HCT116 (cell line): Measurements from ENCODE around the gene ITPK1. TPM values are rescaled to one million over a fixed set of nuclear protein-coding genes. Genes with fewer than 3 reads are reported as not detected.

ENCODE experiments used
- ATAC-seq: fragments of 200-7000 bp; cut with Tn5 transposase; 2 replicates; pipeline ENCODE4 v1.9.1; 2020; ENCODE audit warnings: mild to moderate bottlenecking, moderate library complexity
- BruUV-seq: library from RNA; stranded (reverse); fragments of 400-500 nt; replicated peaks from 2 replicates; lab custom pipeline; 2021; lab: Mats Ljungman, UMichigan
- CTCF ChIA-PET: fragments of 300-600 bp; sonication (Branson Sonifier 250); formaldehyde crosslinking; loops from one replicate; lab custom pipeline; 2021; ENCODE audit warnings: antibody characterized with exemption; lab: Charles Lee
- POLR2A ChIA-PET: fragments of 300-600, 350-600 bp; sonication (Branson Sonifier 250); formaldehyde crosslinking; loops from one replicate; lab custom pipeline; 2021; ENCODE audit warnings: antibody characterized with exemption; lab: Charles Lee
- RAD21 ChIA-PET, 2 experiments: fragments of 300-600 bp; sonication (Branson Sonifier 250); formaldehyde crosslinking; loops; one replicate each; lab custom pipeline; 2023; ENCODE audit warnings: low total read pairs in 2 of 2; ENCODE audit not compliant: uncharacterized antibody in 2 of 2, unreplicated experiment in 2 of 2, low non-redundant PET in 1 of 2; lab: Charles Lee
- DNase-seq: peaks from one replicate; pipeline ENCODE4 v3.0.0-alpha.2; 2010; ENCODE audit warnings: low read depth, low spot score
- H2AFZ ChIP-seq: fragments of 200-600 bp; shearing (Covaris generic), sonication (generic); 2 replicates; pipeline ENCODE4 v1.6.1; 2017; ENCODE audit warnings: low read depth, mixed run types, mixed read lengths, antibody characterized with exemption, low read length; ENCODE audit not compliant: poor library complexity, severe bottlenecking
- H3K27ac ChIP-seq: 2 replicates; pipeline ENCODE4 v1.5.1; 2012; ENCODE audit warnings: low read depth, low read length
- H3K27me3 ChIP-seq: fragments of 200-600 bp; sonication (generic); 2 replicates; pipeline ENCODE4 v1.6.1; 2016; ENCODE audit warnings: mixed run types, low read length, mixed read lengths; ENCODE audit not compliant: insufficient read depth
- H3K36me3 ChIP-seq, 2 experiments: fragments of 200-500 bp in 1 of 2; fragments of 200-600 bp in 1 of 2; sonication (Bioruptor generic) in 1 of 2; sonication (generic) in 1 of 2; 2 replicates each; pipeline versions ENCODE4 v1.5.1 to v1.6.1; 2014 to 2016; ENCODE audit warnings: low read length in 2 of 2, inconsistent platforms in 1 of 2, mixed read lengths in 1 of 2, mixed run types in 1 of 2; ENCODE audit not compliant: insufficient read depth in 2 of 2, control insufficient read depth in 1 of 2
- H3K4me1 ChIP-seq, 2 experiments: fragments of 200-600 bp in 1 of 2; sonication (generic) in 1 of 2; 2 replicates each; pipeline versions ENCODE4 v1.5.1 to v1.6.1; 2012 to 2017; ENCODE audit warnings: low read length in 2 of 2, inconsistent platforms in 1 of 2, mild to moderate bottlenecking in 1 of 2, mixed read lengths in 1 of 2, mixed run types in 1 of 2, moderate library complexity in 1 of 2; ENCODE audit not compliant: insufficient read depth in 2 of 2, control insufficient read depth in 1 of 2
- H3K4me2 ChIP-seq: fragments of 200-600 bp; sonication (generic); 2 replicates; pipeline ENCODE4 v1.6.1; 2017; ENCODE audit warnings: mixed run types, low read length, mixed read lengths
- H3K4me3 ChIP-seq, 2 experiments: fragments of 200-600 bp in 1 of 2; sonication (generic) in 1 of 2; replicated peaks in 1 of 2; 2 replicates each; pipeline ENCODE4 v1.5.1; 2011 to 2016; ENCODE audit warnings: low read length in 2 of 2, control low read depth in 1 of 2, low read depth in 1 of 2, mild to moderate bottlenecking in 1 of 2, mixed read lengths in 1 of 2, mixed run types in 1 of 2
- H3K79me2 ChIP-seq: fragments of 200-600 bp; sonication (generic); 2 replicates; pipeline ENCODE4 v1.6.1; 2017; ENCODE audit warnings: mild to moderate bottlenecking, mixed run types, low read length, moderate library complexity, mixed read lengths; ENCODE audit not compliant: insufficient read depth
- H3K9ac ChIP-seq: fragments of 200-600 bp; sonication (generic); 2 replicates; pipeline ENCODE4 v1.6.1; 2016; ENCODE audit warnings: low read length, mixed read lengths
- H3K9me2 ChIP-seq: fragments of 200-600 bp; sonication (generic), shearing (Covaris generic); 2 replicates; pipeline ENCODE4 v1.6.1; 2017; ENCODE audit warnings: mixed run types, mild to moderate bottlenecking, moderate library complexity; ENCODE audit not compliant: insufficient read depth
- H3K9me3 ChIP-seq, 2 experiments: fragments of 200-500 bp in 1 of 2; fragments of 200-600 bp in 1 of 2; sonication (Bioruptor generic) in 1 of 2; sonication (generic) in 1 of 2; 2 replicates each; pipeline ENCODE4 v1.6.1; 2014 to 2017; ENCODE audit warnings: low read length in 2 of 2, mixed read lengths in 2 of 2, inconsistent platforms in 1 of 2, low read depth in 1 of 2, mild to moderate bottlenecking in 1 of 2, mixed run types in 1 of 2, moderate library complexity in 1 of 2; ENCODE audit not compliant: control insufficient read depth in 1 of 2, insufficient read depth in 1 of 2
- H4K20me1 ChIP-seq: fragments of 200-600 bp; sonication (generic), shearing (Covaris generic); 2 replicates; pipeline ENCODE4 v1.6.1; 2017; ENCODE audit warnings: mixed run types, mild to moderate bottlenecking, moderate library complexity; ENCODE audit not compliant: insufficient read depth
- CBX3 ChIP-seq: IDR thresholded peaks from 2 replicates; pipeline ENCODE4 v1.6.1; 2012; ENCODE audit warnings: low read depth
- CEBPB ChIP-seq: IDR thresholded peaks from 2 replicates; pipeline ENCODE4 v1.6.1; 2012; ENCODE audit warnings: low read depth
- EGR1 ChIP-seq: IDR thresholded peaks from 2 replicates; pipeline ENCODE4 v1.6.1; 2012; ENCODE audit warnings: low read depth
- JUND ChIP-seq: IDR thresholded peaks from 2 replicates; pipeline ENCODE4 v1.6.1; 2012
- POLR2A ChIP-seq: IDR thresholded peaks from 2 replicates; pipeline ENCODE4 v1.7.0; 2011; ENCODE audit warnings: borderline replicate concordance; ENCODE audit not compliant: insufficient read depth, insufficient read length; ENCODE audit errors: extremely low read depth
- SIN3A ChIP-seq: IDR thresholded peaks from 2 replicates; pipeline ENCODE4 v1.6.1; 2012; ENCODE audit warnings: low read depth
- TCF7L2 ChIP-seq: IDR thresholded peaks from 2 replicates; pipeline ENCODE4 v1.7.0; 2011; ENCODE audit warnings: borderline replicate concordance, inconsistent platforms; ENCODE audit not compliant: insufficient read depth, insufficient read length; ENCODE audit errors: extremely low read depth
- YY1 ChIP-seq: IDR thresholded peaks from 2 replicates; pipeline ENCODE4 v1.6.1; 2011; ENCODE audit warnings: low read length, low read depth, moderate library complexity, mild to moderate bottlenecking; ENCODE audit not compliant: insufficient replicate concordance; ENCODE audit errors: extremely low read depth
- ZFX ChIP-seq: fragments of 450-650 bp; IDR thresholded peaks from 2 replicates; pipeline ENCODE4 v1.6.1; 2017
- intact Hi-C: fragments of 100-400 bp; cut with micrococcal nuclease; formaldehyde crosslinking; loops from 2 replicates; pipeline ENCODE4 v1.10.0; 2022
- total RNA-seq: library from RNA; stranded (reverse); gene quantifications from one replicate; pipeline ENCODE4 v1.2.1, GENCODE V29; 2021; ENCODE audit not compliant: unreplicated experiment
- TF ChIP-seq, protein P1 (sequence below): IDR thresholded peaks from 2 replicates; pipeline ENCODE4 v1.6.1; 2012
- TF ChIP-seq, protein P2 (sequence below): IDR thresholded peaks from 2 replicates; pipeline ENCODE4 v1.6.1; 2011; ENCODE audit warnings: mild to moderate bottlenecking, low read length, moderate library complexity; ENCODE audit not compliant: insufficient replicate concordance; ENCODE audit errors: extremely low read depth
- TF ChIP-seq, protein P3 (sequence below): IDR thresholded peaks from 2 replicates; pipeline ENCODE4 v1.6.1; 2012; ENCODE audit warnings: low read depth

The ITPK1 gene
- total RNA-seq, 1 experiment from 2014 or later: 70.2 TPM

DNA sequence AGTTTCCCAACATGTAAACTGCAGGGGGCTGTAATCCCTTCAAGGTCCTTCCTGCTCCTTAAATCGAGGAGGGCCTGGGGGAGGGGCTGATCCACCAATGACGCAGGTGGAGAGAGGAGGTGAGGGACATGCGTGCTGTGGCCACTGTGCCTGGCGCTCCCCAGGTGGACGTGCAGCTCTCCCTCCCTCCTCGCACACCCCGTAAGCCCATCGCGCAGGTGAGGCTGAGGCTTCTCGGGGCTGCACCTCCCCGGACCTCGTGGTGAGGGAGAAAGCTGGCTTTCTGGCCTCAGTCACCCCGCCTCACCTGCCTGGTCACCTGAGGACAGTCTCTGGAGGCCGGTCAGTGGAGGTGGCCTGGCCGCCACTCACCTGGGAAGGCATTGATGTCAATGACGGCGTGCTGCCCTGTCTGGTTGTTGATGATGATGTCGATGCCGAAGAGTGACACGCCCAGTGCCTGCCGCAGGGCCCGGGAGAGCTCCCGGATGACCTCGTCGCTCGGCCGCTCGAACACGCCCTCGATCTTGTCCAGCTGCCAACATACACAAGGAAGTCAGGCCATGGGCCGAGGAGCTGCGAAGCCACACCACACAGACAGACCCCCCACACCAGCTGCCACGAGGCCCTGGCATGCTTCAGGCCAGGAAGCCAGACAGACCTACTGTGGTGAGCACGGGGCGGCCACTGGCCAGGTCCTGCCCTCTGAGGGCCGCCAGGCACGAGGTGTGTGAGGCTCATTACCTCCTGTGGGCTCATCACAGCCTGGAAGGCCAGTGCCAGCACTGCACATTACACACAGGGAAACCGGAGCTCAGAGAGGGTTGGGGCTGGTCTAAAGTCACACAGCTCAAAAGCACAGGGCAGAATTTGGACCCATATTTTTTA lies 169.5 kb downstream of the ITPK1 start:
- intact Hi-C loops: no loop called here
- no TSS peak for BruUV-seq
- TF ChIP-seq CBX3 (peak; percentile 100), YY1 (peak; percentile 13), ZFX (no peak)
- TF ChIP-seq, protein P1, sequence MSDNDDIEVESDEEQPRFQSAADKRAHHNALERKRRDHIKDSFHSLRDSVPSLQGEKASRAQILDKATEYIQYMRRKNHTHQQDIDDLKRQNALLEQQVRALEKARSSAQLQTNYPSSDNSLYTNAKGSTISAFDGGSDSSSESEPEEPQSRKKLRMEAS: peak; percentile 100
- TF ChIP-seq, all 23 proteins: peak for 3
- Histone ChIP-seq H3K79me2 (no peaks in the 10 kb centered on the region), H4K20me1 (no peaks in the 10 kb centered on the region), H3K4me3 (no peak overlapping the region), H3K4me1 (peaks cover 11 to 18% of the 10 kb centered on the region in 2 experiments), H3K27me3 (no peaks in the 10 kb centered on the region), H3K36me3 (no peaks in the 10 kb centered on the region; a peak in 1 of 4 replicates), H3K9me2 (no peaks in the 10 kb centered on the region), H3K4me2 (peak overlapping the region; percentile 57), H2AFZ (no peak overlapping the region), H3K9me3 (no peaks in the 10 kb centered on the region), H3K9ac (peak overlapping the region; percentile 12; the same call in 1 of the 2 replicates), H3K27ac (peak overlapping the region; percentile 57; the same call in 1 of the 2 replicates)
- CTCF ChIA-PET: interaction anchor here (1.0 to 1.4 kb wide), 2 partner anchors 65 to 170 kb away, joined by 3 read pairs; no protein-coding TSS in a partner anchor
- POLR2A ChIA-PET: no interaction called here
- ATAC-seq (peak; percentile 81), DNase-seq (peak; percentile 51)
- RAD21 ChIA-PET: interaction anchor here in 1 of 2 experiments (1.2 kb wide), 1 partner anchor 273 kb away, joined by 3 read pairs; no protein-coding TSS in a partner anchor

DNA sequence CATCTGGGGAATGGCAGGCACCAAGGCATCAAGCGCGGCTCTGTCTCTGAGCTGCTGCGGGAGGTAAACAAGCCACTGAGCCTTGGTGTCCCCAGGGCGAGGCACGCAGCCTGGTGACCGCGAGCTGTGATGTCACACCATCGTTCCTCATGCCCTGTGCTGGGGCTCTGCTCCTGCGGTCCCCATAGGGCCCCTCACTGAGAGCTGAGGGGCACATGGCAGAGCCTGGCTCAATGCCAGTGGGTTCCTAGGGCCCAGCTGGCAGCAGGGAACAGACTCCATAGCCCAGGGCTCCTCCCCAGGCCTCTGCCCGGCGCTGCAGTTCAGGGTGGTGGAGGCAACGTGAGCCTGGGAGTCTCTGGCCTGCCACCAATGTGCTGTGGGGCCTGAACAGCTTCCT lies 170.2 kb downstream of the ITPK1 start:
- Histone ChIP-seq H3K79me2 (no peaks in the 10 kb centered on the region), H4K20me1 (no peaks in the 10 kb centered on the region), H3K27me3 (no peaks in the 10 kb centered on the region), H3K4me2 (peak overlapping the region; percentile 57; the same call in 1 of the 2 replicates), H3K4me1 (peaks cover 11 to 18% of the 10 kb centered on the region in 2 experiments), H3K4me3 (no peak overlapping the region), H3K9me2 (no peaks in the 10 kb centered on the region), H3K27ac (no peak overlapping the region), H3K36me3 (no peaks in the 10 kb centered on the region; a peak in 1 of 4 replicates), H3K9ac (no peak overlapping the region), H3K9me3 (no peaks in the 10 kb centered on the region), H2AFZ (no peak overlapping the region)
- BruUV-seq: no TSS peak
- intact Hi-C loops: no loop called here
- ChIA-PET RAD21 (interaction anchor here in 1 of 2 experiments (1.2 kb wide), 1 partner anchor 273 kb away, joined by 3 read pairs; no protein-coding TSS in a partner anchor), CTCF (no interaction called here), POLR2A (no interaction called here)
- ATAC-seq (no peak), DNase-seq (no peak)
- no peak for TF ChIP-seq CEBPB
- TF ChIP-seq, protein P2, sequence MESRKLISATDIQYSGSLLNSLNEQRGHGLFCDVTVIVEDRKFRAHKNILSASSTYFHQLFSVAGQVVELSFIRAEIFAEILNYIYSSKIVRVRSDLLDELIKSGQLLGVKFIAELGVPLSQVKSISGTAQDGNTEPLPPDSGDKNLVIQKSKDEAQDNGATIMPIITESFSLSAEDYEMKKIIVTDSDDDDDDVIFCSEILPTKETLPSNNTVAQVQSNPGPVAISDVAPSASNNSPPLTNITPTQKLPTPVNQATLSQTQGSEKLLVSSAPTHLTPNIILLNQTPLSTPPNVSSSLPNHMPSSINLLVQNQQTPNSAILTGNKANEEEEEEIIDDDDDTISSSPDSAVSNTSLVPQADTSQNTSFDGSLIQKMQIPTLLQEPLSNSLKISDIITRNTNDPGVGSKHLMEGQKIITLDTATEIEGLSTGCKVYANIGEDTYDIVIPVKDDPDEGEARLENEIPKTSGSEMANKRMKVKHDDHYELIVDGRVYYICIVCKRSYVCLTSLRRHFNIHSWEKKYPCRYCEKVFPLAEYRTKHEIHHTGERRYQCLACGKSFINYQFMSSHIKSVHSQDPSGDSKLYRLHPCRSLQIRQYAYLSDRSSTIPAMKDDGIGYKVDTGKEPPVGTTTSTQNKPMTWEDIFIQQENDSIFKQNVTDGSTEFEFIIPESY: no peak
- TF ChIP-seq, protein P3, sequence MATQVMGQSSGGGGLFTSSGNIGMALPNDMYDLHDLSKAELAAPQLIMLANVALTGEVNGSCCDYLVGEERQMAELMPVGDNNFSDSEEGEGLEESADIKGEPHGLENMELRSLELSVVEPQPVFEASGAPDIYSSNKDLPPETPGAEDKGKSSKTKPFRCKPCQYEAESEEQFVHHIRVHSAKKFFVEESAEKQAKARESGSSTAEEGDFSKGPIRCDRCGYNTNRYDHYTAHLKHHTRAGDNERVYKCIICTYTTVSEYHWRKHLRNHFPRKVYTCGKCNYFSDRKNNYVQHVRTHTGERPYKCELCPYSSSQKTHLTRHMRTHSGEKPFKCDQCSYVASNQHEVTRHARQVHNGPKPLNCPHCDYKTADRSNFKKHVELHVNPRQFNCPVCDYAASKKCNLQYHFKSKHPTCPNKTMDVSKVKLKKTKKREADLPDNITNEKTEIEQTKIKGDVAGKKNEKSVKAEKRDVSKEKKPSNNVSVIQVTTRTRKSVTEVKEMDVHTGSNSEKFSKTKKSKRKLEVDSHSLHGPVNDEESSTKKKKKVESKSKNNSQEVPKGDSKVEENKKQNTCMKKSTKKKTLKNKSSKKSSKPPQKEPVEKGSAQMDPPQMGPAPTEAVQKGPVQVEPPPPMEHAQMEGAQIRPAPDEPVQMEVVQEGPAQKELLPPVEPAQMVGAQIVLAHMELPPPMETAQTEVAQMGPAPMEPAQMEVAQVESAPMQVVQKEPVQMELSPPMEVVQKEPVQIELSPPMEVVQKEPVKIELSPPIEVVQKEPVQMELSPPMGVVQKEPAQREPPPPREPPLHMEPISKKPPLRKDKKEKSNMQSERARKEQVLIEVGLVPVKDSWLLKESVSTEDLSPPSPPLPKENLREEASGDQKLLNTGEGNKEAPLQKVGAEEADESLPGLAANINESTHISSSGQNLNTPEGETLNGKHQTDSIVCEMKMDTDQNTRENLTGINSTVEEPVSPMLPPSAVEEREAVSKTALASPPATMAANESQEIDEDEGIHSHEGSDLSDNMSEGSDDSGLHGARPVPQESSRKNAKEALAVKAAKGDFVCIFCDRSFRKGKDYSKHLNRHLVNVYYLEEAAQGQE: no peak
- no peak for TF ChIP-seq JUND
- TF ChIP-seq EGR1: no peak
- no peak for TF ChIP-seq POLR2A
- TF ChIP-seq CBX3: no peak
- no peak for TF ChIP-seq SIN3A
- TF ChIP-seq TCF7L2: no peak
